Heart left ventricle (tissue), 16 donors: ENCODE measurements around the gene NDEL1. TPM values are rescaled to one million over a fixed set of nuclear protein-coding genes. Genes with fewer than 3 reads are reported as not detected.

Experiments
- ATAC-seq, 4 donors: fragments of 200-7000 bp; cut with Tn5 transposase; one replicate each; pipeline ENCODE4 v1.9.1; 2020 to 2022; ENCODE audit warnings: moderate library complexity in 4 of 4, mild to moderate bottlenecking in 3 of 4, moderate number of reproducible peaks in 1 of 4
- DNase-seq, 5 donors: peaks; one replicate each; pipeline ENCODE4 v3.0.0-alpha.2; 2020
- H3K27ac ChIP-seq, 12 donors: fragments of 200-600 bp; sonication (generic) in 4 of 12; one replicate each; pipeline versions ENCODE4 v1.5.0 to v1.8.0; 2016 to 2022; ENCODE audit warnings: mild to moderate bottlenecking in 2 of 12
- H3K27me3 ChIP-seq, 9 donors: fragments of 200-600 bp; sonication (generic) in 2 of 9; one replicate each; pipeline versions ENCODE4 v1.5.1 to v1.8.0; 2016 to 2022; ENCODE audit warnings: mild to moderate bottlenecking in 3 of 9
- H3K36me3 ChIP-seq, 9 donors: fragments of 200-600 bp; sonication (generic) in 2 of 9; one replicate each; pipeline versions ENCODE4 v1.5.0 to v1.8.0; 2018 to 2022; ENCODE audit warnings: mild to moderate bottlenecking in 2 of 9
- H3K4me1 ChIP-seq, 12 donors: fragments of 200-600 bp; sonication (generic) in 4 of 12; one replicate each; pipeline versions ENCODE4 v1.5.0 to v1.8.0; 2016 to 2022; ENCODE audit warnings: mild to moderate bottlenecking in 3 of 12
- H3K4me3 ChIP-seq, 12 donors: fragments of 200-600 bp; sonication (generic) in 4 of 12; one replicate each; pipeline versions ENCODE4 v1.5.0 to v1.8.0; 2017 to 2022; ENCODE audit warnings: mild to moderate bottlenecking in 9 of 12, moderate library complexity in 4 of 12
- H3K9me3 ChIP-seq, 12 donors: fragments of 200-600 bp; sonication (generic) in 4 of 12; one replicate each; pipeline versions ENCODE4 v1.5.0 to v1.8.0; 2016 to 2022; ENCODE audit warnings: mild to moderate bottlenecking in 1 of 12
- CTCF ChIP-seq, 12 donors: fragments of 200-600 bp; sonication (generic) in 4 of 12; IDR thresholded peaks; one replicate each; pipeline versions ENCODE4 v1.5.0 to v1.8.0; 2018 to 2022; ENCODE audit warnings: antibody characterized with exemption in 12 of 12, mild to moderate bottlenecking in 5 of 12
- POLR2A ChIP-seq, 2 donors: fragments of 450-650 bp; IDR thresholded peaks; one replicate each; pipeline ENCODE4 v1.6.1; 2017; ENCODE audit warnings: antibody characterized with exemption in 2 of 2, mild to moderate bottlenecking in 2 of 2, moderate library complexity in 2 of 2
- WGBS, 4 donors: extraction: QIAGEN DNeasy Blood & Tissue Kit in 2 of 4; methylation state at CpG; one replicate each; pipeline versions ENCODE4 v1.1.5 to v1.1.7; 2013 to 2018; 5-methylcytosine and 5-hydroxymethylcytosine counted together
- intact Hi-C, 10 donors: fragments of 100-400 bp; cut with DNase I; formaldehyde crosslinking; loops; one replicate each; pipeline versions ENCODE4 v1.11.1 to v1.14.2; 2022
- polyA plus RNA-seq, 2 donors: library from polyadenylated mRNA; stranded (reverse); fragments of 200-250 nt; gene quantifications; one replicate each; pipeline ENCODE4 v1.2.3, GENCODE V29; 2013
- total RNA-seq, 9 donors: library from RNA; depleted of rRNA in 2 of 9; stranded (reverse); fragments of >200 nt in 2 of 9; fragmentation: NEBNext Ultra II Directional in 3 of 9; extraction: Animal tissue kit (Norgen Biotek cat#: 25700) in 3 of 9; gene quantifications; one replicate each; pipeline versions ENCODE4 v1.1.0 to v1.2.4, GENCODE V29; 2016 to 2023
- donor health status: ischemic (EF 13 %, LVEDD 7.1; RV severe dilation, severe dysfunction).
- donor health status: healthy with polysubstance abuse.
- donor health status: DM: no; HTN: yes; CAD: no.
- donor health status: DM: no; HTN: no; CAD: no.
- donor health status: ischemic (EF 25% LVEDD 6.9; RV normal size, moderate dysfunction).
- donor health status: ischemic (EF 25% LVEDD 5.7; RV mildly dilated, moderate dysfunction).
- donor health status: healthy.
- donor health status: DM: yes; HTN: yes; CAD: no.
- donor health status: ischemic (EF 35%, LVEDD 5.7; RV mildly dilated, moderate dysfunction).
- donor health status: nonischemic (EF 11% LVEDD 7.7; RV severe dilation, severe dysfunction).
- donor health status: DM: yes; HTN: yes; CAD: no.
- donor health status: PGD.
- donor health status: ischemic (EF 29% LVEDD 5.4; RV normal size, mild dysfunction).
- donor health status: nonischemic (EF 23%, LVEDD 6.1; RV moderate dilation, normal function).

The NDEL1 gene
- total and polyA plus RNA-seq, 11 donors, result 16.5 to 36.4 (median 25.8) TPM

GRCh38 chr17:8459831-8460230, 24.1 kb downstream of the NDEL1 start:
- 86 to 95% (median 94%) methylated on average over 3 of the region's 3 CpGs for WGBS, 4 donors
- Histone ChIP-seq H3K4me3 (no peak overlapping the region), H3K36me3 (peaks cover 5 to 100% (median 95%) of the 10 kb centered on the region in 9 donors), H3K9me3 (no peaks in the 10 kb centered on the region), H3K4me1 (peaks cover 0 to 7% (median under 1%) of the 10 kb centered on the region in 12 donors), H3K27ac (no peak overlapping the region), H3K27me3 (no peaks in the 10 kb centered on the region)
- TF ChIP-seq POLR2A (IDR thresholded peaks at IDR 0.05) (no peak), CTCF (IDR thresholded peaks at IDR 0.05) (no peak)
- no peak for DNase-seq
- intact Hi-C loops, result no loop called here
- no peak for ATAC-seq

- TF ChIP-seq POLR2A (IDR thresholded peaks at IDR 0.05), result no peak
- TF ChIP-seq CTCF (IDR thresholded peaks at IDR 0.05), result no peak
- no peak overlapping the region for H3K4me3 ChIP-seq
- intact Hi-C loops, result no loop called here
- H3K27ac ChIP-seq, result no peak overlapping the region
- no peaks in the 10 kb centered on the region for H3K9me3 ChIP-seq
- 75 to 77% (median 76%) methylated on average over 5 of the region's 5 CpGs for WGBS, 4 donors
- H3K4me1 ChIP-seq, result peaks cover 0 to 27% (median 9%) of the 10 kb centered on the region in 12 donors
- H3K36me3 ChIP-seq, result peaks cover 5 to 93% (median 84%) of the 10 kb centered on the region in 9 donors
- DNase-seq (no peak), ATAC-seq (no peak)
- no peaks in the 10 kb centered on the region for H3K27me3 ChIP-seq
Observed at GRCh38 chr17:8462564-8462963, 26.9 kb downstream of the NDEL1 start.

- peaks cover 5 to 93% (median 84%) of the 10 kb centered on the region in 9 donors for H3K36me3 ChIP-seq
- H3K27me3 ChIP-seq, result no peaks in the 10 kb centered on the region
- peaks cover 0 to 32% (median 9%) of the 10 kb centered on the region in 12 donors for H3K4me1 ChIP-seq
- DNase-seq (no peak), ATAC-seq (no peak)
- no peak overlapping the region for H3K27ac ChIP-seq
- H3K4me3 ChIP-seq, result no peak overlapping the region
- no peak for TF ChIP-seq POLR2A (IDR thresholded peaks at IDR 0.05)
- TF ChIP-seq CTCF (IDR thresholded peaks at IDR 0.05), result no peak
- H3K9me3 ChIP-seq, result no peaks in the 10 kb centered on the region
- WGBS, 4 donors, result 79 to 85% (median 82%) methylated on average over 5 of the region's 5 CpGs
- intact Hi-C loops, result no loop called here
Observed at GRCh38 chr17:8463099-8463498, 27.4 kb downstream of the NDEL1 start.

- 42 to 59% (median 53%) methylated on average over 4 of the region's 4 CpGs for WGBS, 4 donors
- no peak for DNase-seq
- Histone ChIP-seq H3K27ac (peak overlapping the region in 2 of 12 donors; percentile 7 to 20), H3K4me3 (no peak overlapping the region), H3K4me1 (peaks cover 0 to 47% (median 14%) of the 10 kb centered on the region in 12 donors), H3K27me3 (no peaks in the 10 kb centered on the region), H3K9me3 (no peaks in the 10 kb centered on the region), H3K36me3 (peaks cover 5 to 87% (median 74%) of the 10 kb centered on the region in 9 donors)
- ATAC-seq, result peak in 1 of 4 donors; percentile 23
- TF ChIP-seq POLR2A (IDR thresholded peaks at IDR 0.05), result no peak
- no peak for TF ChIP-seq CTCF (IDR thresholded peaks at IDR 0.05)
- intact Hi-C loops, result loop anchor here in 1 of 10 donors (5.0 kb wide), 1 partner anchor 53 kb away; no protein-coding TSS in a partner anchor
Observed at GRCh38 chr17:8464941-8465340, 29.3 kb downstream of the NDEL1 start.
